Fibroblast of pulmonary artery (primary cell): Measurements from ENCODE around the gene FAM20A.
"Not testable (repeated sequence)": the region's sequence is repeated elsewhere in the genome, so short reads cannot be mapped to it uniquely, and the experiment has no call there.

Experiments
- DNase-seq: peaks from one replicate; pipeline ENCODE4 v3.0.0-alpha.2; 2010; ENCODE audit warnings: low read depth
- H3K4me3 ChIP-seq: replicated peaks from 2 replicates; pipeline ENCODE4 v1.5.1; 2011; ENCODE audit warnings: low read depth, mild to moderate bottlenecking, control low read depth, low read length, moderate library complexity
- TF ChIP-seq, protein P1 (sequence below): IDR thresholded peaks from 2 replicates; pipeline ENCODE4 v1.5.1; 2011; ENCODE audit warnings: mild to moderate bottlenecking, control low read depth, low read length, inconsistent platforms; ENCODE audit errors: missing control alignments

The FAM20A gene

DNA sequence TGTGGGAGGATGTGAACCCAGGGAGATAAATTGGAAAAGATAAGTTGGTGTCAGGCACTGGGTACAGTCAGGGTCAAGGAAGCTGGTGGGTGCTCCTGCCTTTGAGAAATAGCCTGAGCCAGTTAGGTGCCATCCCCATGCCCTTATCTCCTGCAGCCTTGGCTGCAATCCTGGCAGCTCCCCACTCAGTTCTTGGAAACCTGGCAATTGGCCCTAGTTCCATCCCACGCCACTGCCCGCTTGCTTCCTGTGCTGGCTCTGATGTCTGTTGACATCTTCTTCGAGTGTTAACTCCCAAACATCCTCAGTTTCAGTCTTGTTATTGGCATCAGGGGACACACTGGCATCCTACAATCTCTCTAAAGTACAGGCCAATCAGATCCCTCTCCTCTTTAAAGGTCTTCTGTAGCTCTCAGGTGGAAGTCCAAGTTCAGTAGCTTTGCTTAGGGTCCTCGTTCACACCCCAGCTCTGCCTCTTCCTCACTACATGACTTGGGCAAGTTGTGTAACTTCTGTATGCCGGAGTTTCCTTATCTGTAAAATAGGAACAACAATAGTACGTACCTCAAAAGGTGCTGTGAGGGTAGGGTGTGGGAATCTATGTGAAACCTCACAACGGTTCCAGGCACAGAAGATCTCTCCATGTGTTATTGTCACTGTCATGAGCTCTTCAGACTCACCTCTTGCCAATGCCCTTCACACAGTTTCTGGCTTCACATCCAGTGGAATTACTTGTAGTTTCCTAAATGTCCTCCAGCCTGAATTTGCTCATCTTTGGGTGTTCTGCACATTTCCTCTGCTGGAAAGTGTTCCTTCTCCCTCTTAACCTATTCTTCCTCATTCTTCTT lies 102.5 kb downstream of the FAM20A start:
- TF ChIP-seq, protein P1, sequence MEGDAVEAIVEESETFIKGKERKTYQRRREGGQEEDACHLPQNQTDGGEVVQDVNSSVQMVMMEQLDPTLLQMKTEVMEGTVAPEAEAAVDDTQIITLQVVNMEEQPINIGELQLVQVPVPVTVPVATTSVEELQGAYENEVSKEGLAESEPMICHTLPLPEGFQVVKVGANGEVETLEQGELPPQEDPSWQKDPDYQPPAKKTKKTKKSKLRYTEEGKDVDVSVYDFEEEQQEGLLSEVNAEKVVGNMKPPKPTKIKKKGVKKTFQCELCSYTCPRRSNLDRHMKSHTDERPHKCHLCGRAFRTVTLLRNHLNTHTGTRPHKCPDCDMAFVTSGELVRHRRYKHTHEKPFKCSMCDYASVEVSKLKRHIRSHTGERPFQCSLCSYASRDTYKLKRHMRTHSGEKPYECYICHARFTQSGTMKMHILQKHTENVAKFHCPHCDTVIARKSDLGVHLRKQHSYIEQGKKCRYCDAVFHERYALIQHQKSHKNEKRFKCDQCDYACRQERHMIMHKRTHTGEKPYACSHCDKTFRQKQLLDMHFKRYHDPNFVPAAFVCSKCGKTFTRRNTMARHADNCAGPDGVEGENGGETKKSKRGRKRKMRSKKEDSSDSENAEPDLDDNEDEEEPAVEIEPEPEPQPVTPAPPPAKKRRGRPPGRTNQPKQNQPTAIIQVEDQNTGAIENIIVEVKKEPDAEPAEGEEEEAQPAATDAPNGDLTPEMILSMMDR = no peak
- H3K4me3 ChIP-seq = no peak overlapping the region
- no peak for DNase-seq

DNA sequence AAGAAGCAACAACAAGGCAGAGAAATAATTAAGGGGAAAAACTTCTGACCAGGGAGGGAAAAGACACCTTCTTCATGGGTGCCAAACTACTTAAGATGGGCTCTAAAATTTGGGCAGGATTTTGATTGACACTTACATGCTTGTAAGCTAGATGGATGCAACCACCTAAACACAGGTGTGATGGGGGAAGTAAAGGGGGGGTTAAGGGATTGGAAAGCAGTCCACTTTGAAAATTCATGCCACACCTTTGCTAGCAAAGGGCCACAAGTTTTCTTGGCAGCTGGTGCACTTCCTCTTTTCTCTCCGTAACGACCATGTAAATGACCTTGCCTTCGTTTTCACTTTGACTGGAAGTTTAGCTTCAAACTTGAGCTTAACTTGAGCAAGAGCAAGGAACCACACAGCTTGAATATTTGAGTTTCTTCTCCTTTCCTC lies 103.3 kb downstream of the FAM20A start:
- TF ChIP-seq, protein P1 = no peak
- no peak for DNase-seq
- no peak overlapping the region for H3K4me3 ChIP-seq

DNA sequence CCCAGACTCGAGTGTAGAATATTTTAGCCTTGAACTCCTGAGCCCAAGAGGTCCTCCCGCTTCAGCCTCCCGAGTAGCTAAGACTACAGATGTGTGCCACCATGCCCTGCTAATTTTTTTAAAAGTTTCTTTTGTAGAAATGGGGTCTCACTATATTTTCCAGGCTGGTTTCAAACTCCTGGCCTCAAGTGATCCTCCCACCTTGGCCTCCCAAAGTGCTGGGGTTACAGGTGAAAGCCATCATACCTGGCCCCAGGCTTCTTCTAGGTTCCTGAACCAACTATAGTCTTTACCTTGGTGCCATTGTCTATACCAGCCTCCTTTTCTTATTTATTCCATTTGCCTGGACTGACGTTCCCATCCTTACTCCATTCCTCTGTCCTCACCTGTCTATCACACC lies 106.1 kb downstream of the FAM20A start:
- no peak for DNase-seq
- TF ChIP-seq, protein P1 = no peak
- no peak overlapping the region for H3K4me3 ChIP-seq

DNA sequence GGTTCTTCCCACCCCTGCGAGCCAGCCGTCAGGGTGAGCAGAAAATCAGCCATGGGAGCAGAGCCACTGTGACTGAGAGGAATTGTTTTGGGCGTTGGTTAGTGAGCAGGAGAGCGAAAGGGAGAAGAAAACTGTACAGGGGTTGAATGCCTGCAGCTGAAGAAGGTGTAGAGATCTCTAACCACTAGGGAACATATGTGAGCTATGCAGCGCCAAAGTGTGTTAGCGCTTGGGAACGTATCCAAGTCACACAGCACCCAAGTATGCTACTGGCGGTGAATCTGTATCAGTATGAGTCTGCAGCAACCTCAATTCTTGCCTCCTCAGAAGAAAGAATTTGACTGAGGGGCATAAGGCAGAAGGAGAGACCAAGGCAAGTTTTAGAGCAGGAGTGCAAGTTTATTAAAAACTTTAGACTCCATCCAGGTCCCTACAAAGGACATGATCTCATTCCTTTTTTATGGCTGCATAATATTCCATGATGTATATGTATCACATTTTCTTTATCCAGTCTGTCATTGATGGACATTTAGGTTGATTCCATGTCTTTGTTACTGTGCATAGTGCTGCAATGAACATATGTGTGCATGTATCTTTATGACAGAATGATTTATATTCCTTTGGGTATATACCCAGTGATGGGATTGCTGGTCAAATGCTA lies 108.6 kb downstream of the FAM20A start:
- not testable (repeated sequence) for DNase-seq

DNA sequence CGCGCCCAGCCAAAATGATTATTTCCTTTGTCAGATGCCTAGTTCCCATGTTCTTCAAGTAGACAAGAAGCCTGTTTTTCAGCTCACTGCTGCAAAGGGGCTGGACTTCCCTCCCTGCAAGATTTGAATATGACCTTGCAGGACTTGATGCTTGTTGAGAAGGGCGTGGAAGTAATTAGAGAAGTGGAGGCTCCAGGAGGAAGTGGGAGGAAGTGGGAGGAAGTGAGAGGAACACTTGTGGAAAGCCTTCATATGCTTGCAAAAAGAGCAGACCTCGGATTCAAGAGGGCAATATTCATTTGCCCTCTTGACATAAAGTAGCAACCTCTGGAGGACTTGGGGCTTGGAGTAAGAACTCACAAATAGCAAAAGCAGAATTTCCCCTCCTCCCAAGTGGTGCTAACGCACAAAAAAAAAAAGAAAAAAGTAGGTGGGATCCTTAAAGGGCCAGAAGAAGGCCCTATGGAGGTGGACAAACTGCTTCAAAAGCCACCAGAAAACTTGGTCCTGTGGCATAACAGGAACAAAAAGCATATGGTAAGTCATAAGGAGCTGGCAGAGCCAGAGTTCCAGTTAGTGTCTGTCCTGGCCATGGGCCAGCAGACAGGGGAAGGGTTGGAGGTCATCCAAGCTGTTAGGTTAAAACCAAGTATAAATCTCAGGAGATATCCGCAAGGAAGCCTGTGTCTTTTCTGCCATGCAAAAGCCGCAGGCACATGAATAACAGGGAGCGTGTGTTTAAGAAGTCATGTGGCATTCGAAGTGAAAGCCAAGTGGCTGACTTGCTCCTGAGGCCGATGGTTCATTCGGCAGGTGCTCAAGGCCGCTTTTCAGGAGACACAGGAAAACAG lies 109.6 kb downstream of the FAM20A start:
- DNase-seq = peak; percentile 20
- TF ChIP-seq, protein P1 = no peak
- no peak overlapping the region for H3K4me3 ChIP-seq

More for the DNA sequence above, 108.6 kb downstream of the FAM20A start:
- H3K4me3 ChIP-seq = not testable (repeated sequence)

DNA sequence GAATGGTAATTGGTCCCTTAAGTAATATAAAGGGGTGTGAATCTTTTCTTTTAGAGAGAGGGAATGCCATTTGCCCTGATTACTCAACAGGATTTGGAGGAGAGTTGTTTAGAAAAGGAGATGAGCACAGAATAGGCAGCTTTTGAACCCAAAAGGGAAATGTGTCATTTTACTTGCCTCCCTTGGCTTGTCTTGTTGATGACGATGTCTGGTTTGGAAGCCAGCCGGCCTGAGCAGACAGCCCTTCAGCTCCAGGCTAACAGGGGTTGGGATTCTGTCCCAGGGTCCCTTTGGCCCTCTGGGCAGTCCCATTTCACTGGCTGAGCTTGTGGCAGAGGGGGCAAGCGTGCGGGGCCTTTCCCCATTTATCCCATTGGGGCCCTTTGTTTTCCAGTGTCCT lies 111.2 kb downstream of the FAM20A start:
- no peak overlapping the region for H3K4me3 ChIP-seq
- peak; percentile 43 for DNase-seq
- TF ChIP-seq, protein P1 = no peak
